HepG2 (cell line): ENCODE data around the gene NOA1. TPM values are rescaled to one million over a fixed set of nuclear protein-coding genes. Genes with fewer than 3 reads are reported as not detected.

Experiments used
- AGO2 ChIP-seq: fragments of 200-400 bp; formaldehyde crosslinking; optimal IDR thresholded peaks from 2 replicates; pipeline ENCODE3; 2017; ENCODE audit warnings: mild to moderate bottlenecking, low read depth, low read length, moderate library complexity
- ARID5B ChIP-seq: IDR thresholded peaks from 2 replicates; pipeline ENCODE4 v1.4.0; 2020; ENCODE audit warnings: mild to moderate bottlenecking, missing genetic modification reagents
- ATAD3A ChIP-seq: sonication (generic); formaldehyde crosslinking; IDR thresholded peaks from 2 replicates; pipeline ENCODE4 v1.4.0; 2020; ENCODE audit warnings: missing genetic modification reagents
- ATF1 ChIP-seq: IDR thresholded peaks from 2 replicates; pipeline ENCODE4 v1.6.1; 2016; ENCODE audit warnings: mild to moderate bottlenecking, control low read depth
- ATF3 ChIP-seq: sonication (generic); formaldehyde crosslinking; IDR thresholded peaks from 2 replicates; pipeline ENCODE4 v1.4.0; 2020; ENCODE audit warnings: missing genetic modification reagents
- ATF4 ChIP-seq, 2 experiments: fragments of 450-650 bp in 1 of 2; sonication (generic) in 1 of 2; formaldehyde crosslinking; IDR thresholded peaks; 2 replicates each; pipeline versions ENCODE4 v1.5.0 to v1.8.0; 2020 to 2022; ENCODE audit warnings: mild to moderate bottlenecking in 1 of 2, missing genetic modification reagents in 1 of 2
- BCL6 ChIP-seq: IDR thresholded peaks from 2 replicates; pipeline ENCODE4 v1.6.1; 2016; ENCODE audit warnings: missing genetic modification reagents, missing compliant biosample characterization
- FLYWCH1 ChIP-seq: sonication (generic); formaldehyde crosslinking; IDR thresholded peaks from 2 replicates; pipeline ENCODE4 v1.8.1; 2023; ENCODE audit warnings: mild to moderate bottlenecking, missing genetic modification reagents
- MAFF ChIP-seq: IDR thresholded peaks from 2 replicates; pipeline ENCODE4 v1.6.1; 2011; ENCODE audit warnings: low read depth, low read length, improper control_type of control experiment
- MEF2D ChIP-seq: sonication (generic); formaldehyde crosslinking; IDR thresholded peaks from 2 replicates; pipeline ENCODE4 v1.5.1; 2020; ENCODE audit warnings: mild to moderate bottlenecking, missing genetic modification reagents
- PPARG ChIP-seq: conservative IDR thresholded peaks from 2 replicates; pipeline ENCODE4 v1.6.1; 2016; ENCODE audit warnings: missing biosample characterization, missing genetic modification reagents
- PRPF4 ChIP-seq: fragments of 200-400 bp; formaldehyde crosslinking; IDR thresholded peaks from 2 replicates; pipeline ENCODE4 v1.6.1; 2016; ENCODE audit warnings: low read length, low read depth; ENCODE audit not compliant: poor library complexity, severe bottlenecking
- REXO4 ChIP-seq: sonication (generic); formaldehyde crosslinking; IDR thresholded peaks from 2 replicates; pipeline ENCODE4 v1.8.0; 2022; ENCODE audit warnings: missing genetic modification reagents, mild to moderate bottlenecking, borderline replicate concordance
- SKIL ChIP-seq: sonication (generic); formaldehyde crosslinking; IDR thresholded peaks from 2 replicates; pipeline ENCODE4 v1.8.0; 2022; ENCODE audit warnings: missing genetic modification reagents, mild to moderate bottlenecking, moderate library complexity, borderline replicate concordance
- SOX6 ChIP-seq, 2 experiments: fragments of 450-650 bp in 1 of 2; sonication (generic) in 1 of 2; formaldehyde crosslinking in 1 of 2; IDR thresholded peaks; 2 replicates each; pipeline versions ENCODE4 v1.4.0 to v1.6.1; 2017 to 2020; ENCODE audit warnings: antibody characterized with exemption in 1 of 2, mild to moderate bottlenecking in 1 of 2, missing genetic modification reagents in 1 of 2
- STAT5B ChIP-seq: sonication (generic); formaldehyde crosslinking; IDR thresholded peaks from 2 replicates; pipeline ENCODE4 v1.4.0; 2020; ENCODE audit warnings: missing genetic modification reagents
- ZNF205 ChIP-seq: IDR thresholded peaks from 2 replicates; pipeline ENCODE4 v1.6.1; 2018; ENCODE audit warnings: missing biosample characterization, missing genetic modification reagents
- ZNF430 ChIP-seq: sonication (generic); formaldehyde crosslinking; IDR thresholded peaks from 2 replicates; pipeline ENCODE4 v1.9.0; 2021; ENCODE audit warnings: mild to moderate bottlenecking, missing genetic modification reagents
- ZNF501 ChIP-seq: sonication (generic); formaldehyde crosslinking; IDR thresholded peaks from 2 replicates; pipeline ENCODE4 v1.5.1; 2020; ENCODE audit warnings: mild to moderate bottlenecking, moderate library complexity, missing genetic modification reagents
- ZNF709 ChIP-seq: sonication (generic); formaldehyde crosslinking; IDR thresholded peaks from 2 replicates; pipeline ENCODE4 v1.5.0; 2020; ENCODE audit warnings: mild to moderate bottlenecking, missing genetic modification reagents
- ZNF777 ChIP-seq: sonication (generic); formaldehyde crosslinking; IDR thresholded peaks from 2 replicates; pipeline ENCODE4 v1.4.0; 2020; ENCODE audit warnings: missing genetic modification reagents
- ZNF780A ChIP-seq: sonication (generic); formaldehyde crosslinking; IDR thresholded peaks from 2 replicates; pipeline ENCODE4 v1.8.0; 2022; ENCODE audit warnings: mild to moderate bottlenecking, missing genetic modification reagents, moderate library complexity
- polyA plus RNA-seq, 8 experiments: library from polyadenylated mRNA; depleted of rRNA in 3 of 8; stranded (reverse) in 7 of 8; unstranded in 1 of 8; fragments of >200 nt; fragmentation: Illumina TruSeq in 4 of 8; extraction: Trizol in 4 of 8; gene quantifications; 2 replicates each; pipeline versions ENCODE4 v1.2.1 to v1.2.3, GENCODE V29; 2011 to 2016; ENCODE audit warnings: low read depth in 4 of 8, missing spikeins in 1 of 8, mixed read lengths in 1 of 8; ENCODE audit not compliant: insufficient read depth in 1 of 8
- total RNA-seq, 5 experiments: library from RNA; depleted of rRNA; stranded (reverse); fragments of >200 nt; fragmentation: Illumina TruSeq; extraction: Trizol; gene quantifications; 2 replicates each; pipeline ENCODE4 v1.2.3, GENCODE V29; 2016; ENCODE audit warnings: low read depth in 1 of 5
- TF ChIP-seq, protein P1 (sequence below): IDR thresholded peaks from 2 replicates; pipeline ENCODE4 v1.6.1; 2016; ENCODE audit warnings: missing genetic modification reagents, missing compliant biosample characterization

Gene NOA1
- total and polyA plus RNA-seq, 2 of the 13 experiments (the other 11 are each of a cell fraction or from before 2014, with no cell fraction given) = 17.3 to 19.0 TPM

- TF ChIP-seq PRPF4 (no peak), FLYWCH1 (CRISPR knock-in tag) (no peak), SKIL (no peak), PPARG (no peak), ZNF501 (CRISPR knock-in tag) (peak; percentile 36; the same call in 1 of the 2 replicates), ZNF205 (no peak; the same call in 1 of the 2 replicates), ATF3 (CRISPR knock-in tag) (no peak), MAFF (no peak), ARID5B (CRISPR knock-in tag) (peak; percentile 13; the same call in 1 of the 2 replicates), REXO4 (CRISPR knock-in tag) (no peak), ATF4 (CRISPR knock-in tag; IDR thresholded peaks at IDR 0.05) (no peak), ZNF780A (no peak), ZNF777 (CRISPR knock-in tag) (no peak), STAT5B (no peak), ZNF709 (CRISPR knock-in tag) (peak; percentile 32; the same call in 1 of the 2 replicates), AGO2 (no peak), SOX6 (IDR thresholded peaks at IDR 0.05) (no peak), SOX6 (CRISPR knock-in tag; IDR thresholded peaks at IDR 0.05) (no peak), MEF2D (no peak), ATAD3A (CRISPR knock-in tag) (no peak), ZNF430 (CRISPR knock-in tag) (no peak), ATF1 (CRISPR knock-in tag) (peak; percentile 84), BCL6 (CRISPR knock-in tag) (no peak)
- TF ChIP-seq, protein P1, sequence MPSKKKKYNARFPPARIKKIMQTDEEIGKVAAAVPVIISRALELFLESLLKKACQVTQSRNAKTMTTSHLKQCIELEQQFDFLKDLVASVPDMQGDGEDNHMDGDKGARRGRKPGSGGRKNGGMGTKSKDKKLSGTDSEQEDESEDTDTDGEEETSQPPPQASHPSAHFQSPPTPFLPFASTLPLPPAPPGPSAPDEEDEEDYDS (CRISPR knock-in tag) = peak; percentile 80
Measured at GRCh38 chr4:56978750-56979303, 1.4 kb upstream of the NOA1 start, which contains the start of gene POLR2B (continued).
